Left ventricle myocardium inferior (tissue), 1 donor: ENCODE results near the gene DDX56. TPM values are rescaled to one million over a fixed set of nuclear protein-coding genes. Genes with fewer than 3 reads are reported as not detected.

Experiments
- DNase-seq: peaks from one replicate; pipeline ENCODE4 v3.0.0-alpha.2; 2020
- H3K27ac ChIP-seq: fragments of 200-600 bp; replicated peaks from 2 replicates; pipeline ENCODE4 v1.8.0; 2021
- H3K27me3 ChIP-seq: fragments of 200-600 bp; 2 replicates; pipeline ENCODE4 v1.8.0; 2021; ENCODE audit warnings: low read depth
- H3K36me3 ChIP-seq: fragments of 200-600 bp; 2 replicates; pipeline ENCODE4 v1.8.0; 2021
- H3K4me1 ChIP-seq: fragments of 200-600 bp; 2 replicates; pipeline ENCODE4 v1.8.0; 2021
- H3K4me3 ChIP-seq: fragments of 200-600 bp; 2 replicates; pipeline ENCODE4 v1.8.0; 2021; ENCODE audit warnings: mild to moderate bottlenecking, moderate library complexity
- H3K9me3 ChIP-seq: fragments of 200-600 bp; replicated peaks from 2 replicates; pipeline ENCODE4 v1.8.0; 2021
- intact Hi-C: fragments of 100-400 bp; cut with micrococcal nuclease; formaldehyde crosslinking; loops from one replicate; pipeline ENCODE4 v1.11.0; 2022
- total RNA-seq: library from RNA; stranded (reverse); fragmentation: NEBNext Ultra II Directional; extraction: Animal tissue kit (Norgen Biotek cat#: 25700); gene quantifications from one replicate; pipeline ENCODE4 v1.2.1, GENCODE V29; 2021
- TF ChIP-seq, protein P1 (sequence below): fragments of 200-600 bp; IDR thresholded peaks from 2 replicates; pipeline ENCODE4 v1.8.0; 2021; ENCODE audit warnings: antibody characterized with exemption, mild to moderate bottlenecking, borderline replicate concordance
- donor health status: DM: no; HTN: yes; CAD: no; lungs with severe emphysema.

Gene DDX56
- total RNA-seq, 1 donor from 2014 or later, result 27.1 TPM

DNA sequence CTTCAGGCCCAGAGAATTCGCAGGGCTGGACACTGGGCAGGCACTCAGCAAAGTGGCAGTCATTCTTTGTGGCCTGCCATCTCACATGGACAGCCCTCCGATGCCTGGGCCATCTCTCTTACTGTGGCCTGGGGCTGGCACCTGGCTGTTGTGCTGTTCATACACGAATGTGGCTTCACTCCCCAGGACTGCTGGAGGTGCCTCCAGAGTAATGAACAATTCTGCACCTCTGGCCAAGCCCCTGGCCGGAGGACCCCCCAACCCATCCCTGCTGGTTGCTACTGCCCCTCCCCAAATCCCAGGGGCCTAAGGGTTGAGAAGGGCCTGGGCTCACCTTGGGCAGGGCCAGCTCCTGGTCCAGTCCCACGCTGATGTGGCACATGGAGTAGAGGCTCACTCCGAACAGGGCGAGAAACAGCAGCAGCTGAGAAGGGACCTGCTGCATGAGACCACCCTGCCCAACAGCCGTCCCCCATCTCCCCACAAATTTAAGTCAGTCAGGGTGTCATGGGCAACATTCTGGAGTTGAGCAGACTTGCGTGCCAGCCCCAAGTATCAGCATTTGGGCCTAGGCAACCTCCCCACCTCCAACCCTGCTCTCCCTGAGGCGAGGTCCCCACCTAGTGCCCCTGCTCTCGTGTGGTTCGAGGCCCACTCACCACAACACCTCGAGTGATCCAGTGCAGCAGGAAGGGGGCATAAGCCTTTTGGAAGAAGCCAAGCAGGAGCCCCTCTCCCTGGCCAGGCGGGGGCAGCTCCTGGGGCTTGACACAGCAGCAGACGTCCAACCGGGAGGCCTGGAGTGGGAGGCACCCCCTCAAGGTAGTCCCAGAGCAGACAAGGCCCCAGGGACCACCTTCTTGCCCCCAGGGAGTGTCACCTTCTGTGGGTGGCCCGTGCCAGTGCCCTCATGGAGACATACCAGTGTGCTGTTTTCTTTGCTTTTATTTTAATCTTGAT, 42.0 kb downstream of the DDX56 start:
- no peaks in the 10 kb centered on the region for H3K4me1 ChIP-seq
- no peaks in the 10 kb centered on the region for H3K27me3 ChIP-seq
- peaks cover 15% of the 10 kb centered on the region for H3K9me3 ChIP-seq
- no peak overlapping the region for H3K4me3 ChIP-seq
- no peaks in the 10 kb centered on the region for H3K36me3 ChIP-seq
- no peak overlapping the region for H3K27ac ChIP-seq
- DNase-seq, result no peak
- TF ChIP-seq, protein P1, sequence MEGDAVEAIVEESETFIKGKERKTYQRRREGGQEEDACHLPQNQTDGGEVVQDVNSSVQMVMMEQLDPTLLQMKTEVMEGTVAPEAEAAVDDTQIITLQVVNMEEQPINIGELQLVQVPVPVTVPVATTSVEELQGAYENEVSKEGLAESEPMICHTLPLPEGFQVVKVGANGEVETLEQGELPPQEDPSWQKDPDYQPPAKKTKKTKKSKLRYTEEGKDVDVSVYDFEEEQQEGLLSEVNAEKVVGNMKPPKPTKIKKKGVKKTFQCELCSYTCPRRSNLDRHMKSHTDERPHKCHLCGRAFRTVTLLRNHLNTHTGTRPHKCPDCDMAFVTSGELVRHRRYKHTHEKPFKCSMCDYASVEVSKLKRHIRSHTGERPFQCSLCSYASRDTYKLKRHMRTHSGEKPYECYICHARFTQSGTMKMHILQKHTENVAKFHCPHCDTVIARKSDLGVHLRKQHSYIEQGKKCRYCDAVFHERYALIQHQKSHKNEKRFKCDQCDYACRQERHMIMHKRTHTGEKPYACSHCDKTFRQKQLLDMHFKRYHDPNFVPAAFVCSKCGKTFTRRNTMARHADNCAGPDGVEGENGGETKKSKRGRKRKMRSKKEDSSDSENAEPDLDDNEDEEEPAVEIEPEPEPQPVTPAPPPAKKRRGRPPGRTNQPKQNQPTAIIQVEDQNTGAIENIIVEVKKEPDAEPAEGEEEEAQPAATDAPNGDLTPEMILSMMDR, result no peak
- intact Hi-C loops, result no loop called here

DNA sequence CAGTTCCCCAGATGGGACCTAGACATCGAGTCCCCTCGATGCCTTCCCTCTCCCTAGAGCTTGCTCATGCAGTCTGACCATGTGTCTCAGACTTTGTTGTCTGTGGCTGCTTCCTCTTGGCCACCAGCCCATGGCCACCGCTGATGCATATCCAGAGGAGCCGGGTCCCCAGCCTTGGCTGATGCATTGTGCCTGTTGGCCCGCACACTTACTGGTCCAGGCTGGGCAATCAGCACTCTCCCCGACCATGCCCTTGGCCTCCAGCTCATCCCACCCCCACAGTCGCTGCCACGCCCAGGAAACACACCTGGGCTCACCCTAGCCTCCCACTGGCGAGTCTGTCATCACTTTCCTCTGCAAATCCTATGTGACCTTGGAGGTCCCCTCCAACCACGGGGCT, 42.7 kb downstream of the DDX56 start:
- H3K27ac ChIP-seq, result no peak overlapping the region
- no peak for DNase-seq
- TF ChIP-seq, protein P1, result no peak
- intact Hi-C loops, result no loop called here
- H3K36me3 ChIP-seq, result no peaks in the 10 kb centered on the region
- peaks cover 22% of the 10 kb centered on the region for H3K9me3 ChIP-seq
- no peaks in the 10 kb centered on the region for H3K4me1 ChIP-seq
- H3K27me3 ChIP-seq, result no peaks in the 10 kb centered on the region
- no peak overlapping the region for H3K4me3 ChIP-seq

DNA sequence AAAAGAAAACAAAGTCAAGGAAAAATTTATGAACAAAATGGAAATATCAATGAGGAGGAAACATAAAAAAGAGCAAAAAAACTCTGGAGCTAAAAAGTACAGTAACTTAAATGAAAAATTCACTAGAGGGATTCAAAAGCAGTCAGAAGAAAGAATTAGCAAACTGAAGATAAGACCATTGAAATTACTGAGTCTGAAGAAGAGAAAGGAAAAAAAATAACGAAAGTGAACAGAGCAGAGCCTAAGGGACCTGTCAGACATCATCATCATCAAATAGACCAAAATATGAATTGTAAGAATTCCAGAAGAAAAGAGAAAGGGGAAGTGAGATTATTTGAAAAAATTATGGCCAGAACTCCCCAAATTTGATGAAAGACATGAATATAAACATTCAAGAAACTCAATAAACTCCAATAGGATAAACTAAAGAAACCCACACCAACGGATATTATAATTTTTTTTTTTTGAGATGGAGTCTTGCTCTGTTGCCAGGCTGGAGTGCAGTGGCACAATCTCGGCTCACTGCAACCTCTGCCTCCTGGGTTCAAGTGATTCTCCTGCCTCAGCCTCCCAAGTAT, 48.8 kb downstream of the DDX56 start:
- intact Hi-C loops, result no loop called here
- DNase-seq, result no peak
- TF ChIP-seq, protein P1, result no peak
- Histone ChIP-seq H3K27me3 (no peaks in the 10 kb centered on the region), H3K4me1 (no peaks in the 10 kb centered on the region), H3K9me3 (peaks cover 47% of the 10 kb centered on the region), H3K27ac (no peak overlapping the region), H3K4me3 (no peak overlapping the region), H3K36me3 (no peaks in the 10 kb centered on the region)

DNA sequence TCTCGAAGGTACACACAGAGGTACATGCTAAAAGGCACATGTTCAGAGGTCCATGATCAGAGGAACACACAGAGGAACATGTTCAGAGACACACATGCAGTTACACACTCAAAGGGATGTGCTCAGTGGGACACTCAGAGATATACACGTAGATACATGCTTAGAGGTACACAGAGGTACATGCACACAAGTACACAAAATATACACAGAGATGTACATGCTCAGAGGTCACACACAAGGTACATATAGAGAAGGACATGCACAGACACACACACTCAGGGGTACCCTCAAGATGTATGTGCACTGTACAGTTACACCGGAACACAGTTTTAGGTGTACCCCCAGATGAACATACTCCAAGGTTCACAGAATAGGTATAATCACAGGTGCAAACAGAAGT, 51.4 kb downstream of the DDX56 start:
- Histone ChIP-seq H3K27me3 (no peaks in the 10 kb centered on the region), H3K36me3 (no peaks in the 10 kb centered on the region), H3K4me3 (no peak overlapping the region), H3K27ac (no peak overlapping the region), H3K4me1 (no peaks in the 10 kb centered on the region), H3K9me3 (peaks cover 38% of the 10 kb centered on the region)
- intact Hi-C loops, result no loop called here
- DNase-seq, result no peak
- TF ChIP-seq, protein P1, result no peak

DNA sequence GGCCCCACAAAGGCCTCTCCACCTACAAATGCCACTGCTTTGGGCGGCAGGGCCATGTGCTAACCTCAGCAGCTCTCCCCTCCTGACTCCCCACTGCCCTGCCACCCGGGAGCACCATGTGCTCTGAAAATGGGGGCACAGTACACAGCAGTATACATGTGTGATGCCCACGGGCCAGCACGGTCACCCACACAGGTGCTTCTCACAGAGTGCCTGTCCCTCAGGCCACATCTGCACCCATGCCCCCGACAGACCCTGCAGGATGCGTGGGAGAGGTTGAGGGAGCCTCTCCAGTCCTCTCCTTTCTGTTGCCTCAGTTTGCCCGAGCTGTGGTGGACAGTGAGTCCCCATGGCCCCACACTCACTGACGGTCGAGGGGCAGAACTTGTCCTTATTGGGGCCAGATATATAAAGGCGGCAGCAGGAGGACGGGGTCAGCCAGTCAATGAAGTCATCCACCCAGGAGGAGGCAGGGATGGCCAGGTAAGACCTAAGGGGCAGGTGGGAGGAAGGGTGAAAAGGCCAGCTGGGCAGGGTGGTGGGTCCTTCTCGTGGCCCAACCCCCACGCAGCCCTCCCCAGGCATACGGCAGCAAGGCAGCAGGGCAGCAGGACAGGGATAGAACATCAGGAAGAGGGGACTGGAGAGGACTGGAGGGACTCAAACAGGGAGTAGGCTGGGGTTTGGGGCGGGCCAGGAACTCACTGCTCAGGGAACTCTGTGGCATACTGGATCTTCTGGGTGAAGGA, 52.2 kb downstream of the DDX56 start:
- intact Hi-C loops, result no loop called here

More for the DNA sequence above, 52.2 kb downstream of the DDX56 start:
- no peak overlapping the region for H3K27ac ChIP-seq
- DNase-seq, result no peak
- no peaks in the 10 kb centered on the region for H3K4me1 ChIP-seq
- H3K36me3 ChIP-seq, result no peaks in the 10 kb centered on the region
- H3K4me3 ChIP-seq, result no peak overlapping the region
- peaks cover 30% of the 10 kb centered on the region for H3K9me3 ChIP-seq
- TF ChIP-seq, protein P1, result no peak
- no peaks in the 10 kb centered on the region for H3K27me3 ChIP-seq
